ENCODE measurements around the gene EGFR. TPM values are rescaled to one million over a fixed set of nuclear protein-coding genes. Genes with fewer than 3 reads are reported as not detected.
A peak's percentile ranks its signal among the peaks of the same experiment; 100 is the strongest.

EGFR gene
- total and polyA plus RNA-seq, 2 experiments from 2014 or later = 0.51 to 0.57 TPM

DNA sequence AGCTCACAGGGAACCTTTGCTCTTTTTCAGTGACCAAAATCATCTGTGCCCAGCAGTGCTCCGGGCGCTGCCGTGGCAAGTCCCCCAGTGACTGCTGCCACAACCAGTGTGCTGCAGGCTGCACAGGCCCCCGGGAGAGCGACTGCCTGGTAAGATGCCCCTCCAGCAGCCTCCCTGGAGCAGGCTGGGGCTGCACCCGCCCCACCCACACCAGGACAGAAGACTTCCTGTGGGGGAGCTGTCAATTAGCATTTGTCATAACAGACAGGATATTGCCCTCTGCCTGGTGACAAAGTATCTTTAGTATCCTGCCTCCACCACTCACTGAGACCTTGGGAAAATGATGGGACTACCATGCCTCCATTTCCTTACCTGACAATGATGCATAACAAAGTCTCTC is 133.7 kb downstream of the EGFR start:
- no peaks in the 10 kb centered on the region for H3K36me3 ChIP-seq
- H3K9me3 ChIP-seq (ENCODE audit: low read depth) = no peaks in the 10 kb centered on the region
- no peaks in the 10 kb centered on the region for H3K4me1 ChIP-seq (ENCODE audit: low read depth)
- H3K27me3 ChIP-seq = no peaks in the 10 kb centered on the region
- TF ChIP-seq CTCF (IDR thresholded peaks at IDR 0.05; ENCODE audit: low read depth, low read length) = no peak
- no peak for DNase-seq (ENCODE audit: low read depth in 1 of 2, low spot score in 1 of 2)
- no peak overlapping the region for H3K4me3 ChIP-seq
- H3K27ac ChIP-seq = no peak overlapping the region

DNA sequence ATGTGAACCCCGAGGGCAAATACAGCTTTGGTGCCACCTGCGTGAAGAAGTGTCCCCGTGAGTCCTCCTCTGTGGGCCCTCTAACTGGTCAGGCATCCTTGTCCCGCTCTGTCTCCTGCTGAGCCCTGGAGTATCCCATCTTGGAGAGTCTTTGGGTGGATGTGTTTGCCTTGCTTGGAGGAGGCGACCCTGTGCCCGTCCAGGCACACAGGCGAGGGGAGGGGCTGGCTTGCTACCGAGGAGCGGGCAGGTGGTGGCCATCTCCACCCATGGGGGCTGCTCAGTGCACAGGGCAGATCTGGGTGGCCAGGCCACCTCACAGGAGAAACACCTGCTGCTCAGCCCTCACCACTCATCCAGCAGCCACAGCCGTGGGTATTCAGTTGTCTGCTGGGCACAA is 135.3 kb downstream of the EGFR start:
- DNase-seq (ENCODE audit: low read depth in 1 of 2, low spot score in 1 of 2) = no peak
- Histone ChIP-seq H3K4me1 (ENCODE audit: low read depth) (no peaks in the 10 kb centered on the region), H3K9me3 (ENCODE audit: low read depth) (no peaks in the 10 kb centered on the region), H3K4me3 (no peak overlapping the region), H3K27me3 (no peaks in the 10 kb centered on the region), H3K27ac (no peak overlapping the region), H3K36me3 (no peaks in the 10 kb centered on the region)
- TF ChIP-seq CTCF (IDR thresholded peaks at IDR 0.05; ENCODE audit: low read depth, low read length) = no peak

DNA sequence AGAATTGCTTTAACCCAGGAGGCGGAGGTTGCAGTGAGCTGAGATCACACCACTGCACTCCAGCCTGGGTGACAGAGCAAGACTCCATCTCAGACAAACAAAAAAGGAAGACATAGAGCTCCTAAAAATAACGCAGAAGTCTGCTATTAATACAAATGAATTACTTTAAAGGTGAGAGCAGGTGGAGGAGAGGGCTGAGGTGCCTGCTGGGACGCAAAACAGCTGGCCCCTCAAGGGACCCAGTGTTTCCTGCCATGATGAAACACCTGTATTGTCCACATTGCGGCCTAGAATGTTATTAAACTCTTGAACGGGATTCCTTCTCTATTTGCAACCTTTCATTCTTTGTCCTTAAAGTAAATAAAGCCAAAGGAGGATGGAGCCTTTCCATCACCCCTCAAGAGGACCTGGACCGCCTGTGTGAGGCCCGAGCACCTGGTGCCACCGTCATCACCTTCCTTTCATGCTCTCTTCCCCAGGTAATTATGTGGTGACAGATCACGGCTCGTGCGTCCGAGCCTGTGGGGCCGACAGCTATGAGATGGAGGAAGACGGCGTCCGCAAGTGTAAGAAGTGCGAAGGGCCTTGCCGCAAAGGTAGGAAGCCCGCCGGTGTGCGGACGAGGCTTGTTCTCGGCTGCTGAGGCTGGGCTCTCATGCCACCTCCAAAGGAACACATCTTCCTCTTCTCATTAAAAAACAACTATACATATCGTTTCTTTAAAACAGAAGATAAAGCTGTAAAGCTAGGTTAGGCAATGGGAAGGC is 136.7 kb downstream of the EGFR start:
- H3K36me3 ChIP-seq = no peaks in the 10 kb centered on the region

DNA sequence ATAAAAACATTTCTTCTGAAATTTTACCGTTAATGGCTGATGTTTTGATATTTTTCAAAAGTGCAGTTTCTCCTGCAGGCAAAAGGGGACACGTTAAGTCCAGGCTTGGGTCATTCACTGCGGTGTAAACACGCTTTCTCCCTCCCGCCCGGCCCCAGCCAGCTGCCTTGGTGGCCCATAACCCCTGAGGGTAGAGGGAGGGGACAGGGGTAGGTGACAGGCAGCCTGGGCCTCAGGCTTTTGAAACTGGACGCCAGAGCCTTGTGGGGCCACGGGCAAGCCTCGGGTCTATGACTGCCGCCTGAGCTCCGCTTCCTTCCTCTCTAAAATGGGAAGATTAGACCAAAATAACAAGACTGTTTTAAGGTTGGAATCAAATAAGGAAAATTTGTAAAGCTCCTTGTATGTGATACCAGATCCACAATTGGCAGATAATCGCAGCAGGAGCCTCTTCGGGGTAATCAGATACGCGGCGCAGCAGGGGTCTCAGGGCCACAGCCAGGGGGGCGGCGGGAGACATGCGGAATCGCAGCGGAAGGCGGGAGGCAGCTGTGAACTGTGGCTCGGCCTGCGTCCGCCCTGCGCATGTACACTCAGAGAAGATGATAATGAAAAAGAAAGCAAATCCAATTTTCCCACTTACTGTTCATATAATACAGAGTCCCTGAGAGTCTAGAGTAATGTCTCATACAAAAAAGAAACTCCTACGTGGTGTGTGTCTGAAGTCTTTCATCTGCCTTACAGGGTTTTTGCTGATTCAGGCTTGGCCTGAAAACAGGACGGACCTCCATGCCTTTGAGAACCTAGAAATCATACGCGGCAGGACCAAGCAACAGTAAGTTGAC is 138.3 kb downstream of the EGFR start:
- no peaks in the 10 kb centered on the region for H3K36me3 ChIP-seq
- no peaks in the 10 kb centered on the region for H3K4me1 ChIP-seq (ENCODE audit: low read depth)
- DNase-seq (ENCODE audit: low read depth in 1 of 2, low spot score in 1 of 2) = peak in 1 of 2 donors; percentile 42
- H3K4me3 ChIP-seq = no peak overlapping the region
- no peak for TF ChIP-seq CTCF (IDR thresholded peaks at IDR 0.05; ENCODE audit: low read depth, low read length)
- H3K9me3 ChIP-seq (ENCODE audit: low read depth) = no peaks in the 10 kb centered on the region
- H3K27me3 ChIP-seq = no peaks in the 10 kb centered on the region
- H3K27ac ChIP-seq = no peak overlapping the region

More for the DNA sequence above, 136.7 kb downstream of the EGFR start:
- H3K27me3 ChIP-seq = no peaks in the 10 kb centered on the region
- no peak overlapping the region for H3K27ac ChIP-seq
- no peaks in the 10 kb centered on the region for H3K4me1 ChIP-seq (ENCODE audit: low read depth)
- no peak overlapping the region for H3K4me3 ChIP-seq
- no peaks in the 10 kb centered on the region for H3K9me3 ChIP-seq (ENCODE audit: low read depth)
- no peak for DNase-seq (ENCODE audit: low read depth in 1 of 2, low spot score in 1 of 2)
- TF ChIP-seq CTCF (IDR thresholded peaks at IDR 0.05; ENCODE audit: low read depth, low read length) = no peak

DNA sequence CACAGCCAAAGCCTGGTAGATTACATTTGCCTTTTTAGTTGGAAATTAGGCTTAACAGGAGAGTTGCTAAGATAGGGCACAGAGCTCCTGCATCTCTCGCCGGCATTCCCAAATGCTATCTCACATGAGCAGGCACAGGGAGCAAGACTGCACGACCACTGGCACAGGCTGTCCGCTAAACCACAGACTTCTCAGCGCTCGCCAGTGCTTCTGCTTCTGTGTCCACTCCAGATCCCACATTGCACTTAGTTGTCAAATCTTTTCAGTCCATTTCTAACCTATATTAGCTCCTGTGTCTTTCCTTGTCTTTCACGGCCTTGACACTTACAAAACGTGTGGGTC is 138.9 kb downstream of the EGFR start:
- TF ChIP-seq CTCF (IDR thresholded peaks at IDR 0.05; ENCODE audit: low read depth, low read length) = no peak
- H3K4me3 ChIP-seq = no peak overlapping the region
- H3K36me3 ChIP-seq = no peaks in the 10 kb centered on the region
- no peaks in the 10 kb centered on the region for H3K27me3 ChIP-seq
- no peaks in the 10 kb centered on the region for H3K9me3 ChIP-seq (ENCODE audit: low read depth)
- DNase-seq (ENCODE audit: low read depth in 1 of 2, low spot score in 1 of 2) = peak in 1 of 2 donors; percentile 6
- no peak overlapping the region for H3K27ac ChIP-seq
- no peaks in the 10 kb centered on the region for H3K4me1 ChIP-seq (ENCODE audit: low read depth)

Measured in cardiac muscle cell (in vitro differentiated cells and primary cell).